ENCODE results near the gene HLA-DQA2.
"Not testable (repeated sequence)": the region's sequence is repeated elsewhere in the genome, so short reads cannot be mapped to it uniquely, and the experiment has no call there.

Gene HLA-DQA2

DNA sequence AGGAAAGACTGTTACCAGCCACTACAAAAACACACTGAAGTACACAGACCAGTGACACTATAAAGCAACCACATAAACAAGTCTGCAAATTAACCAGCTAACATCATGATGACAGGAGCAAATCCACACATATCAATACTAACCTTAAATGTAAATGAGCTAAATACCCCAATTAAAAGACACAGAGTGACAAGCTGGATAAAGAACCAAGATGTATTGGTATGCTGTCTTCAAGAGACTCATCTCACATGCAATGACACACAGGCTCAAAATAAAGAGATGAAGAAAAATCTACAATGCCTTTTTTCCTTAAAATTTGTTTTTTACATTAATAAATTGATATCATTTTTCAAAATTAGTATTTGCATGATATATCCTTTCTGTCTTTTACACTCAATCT is 41.7 kb downstream of the HLA-DQA2 start:
- DNase-seq: not testable (repeated sequence)

DNA sequence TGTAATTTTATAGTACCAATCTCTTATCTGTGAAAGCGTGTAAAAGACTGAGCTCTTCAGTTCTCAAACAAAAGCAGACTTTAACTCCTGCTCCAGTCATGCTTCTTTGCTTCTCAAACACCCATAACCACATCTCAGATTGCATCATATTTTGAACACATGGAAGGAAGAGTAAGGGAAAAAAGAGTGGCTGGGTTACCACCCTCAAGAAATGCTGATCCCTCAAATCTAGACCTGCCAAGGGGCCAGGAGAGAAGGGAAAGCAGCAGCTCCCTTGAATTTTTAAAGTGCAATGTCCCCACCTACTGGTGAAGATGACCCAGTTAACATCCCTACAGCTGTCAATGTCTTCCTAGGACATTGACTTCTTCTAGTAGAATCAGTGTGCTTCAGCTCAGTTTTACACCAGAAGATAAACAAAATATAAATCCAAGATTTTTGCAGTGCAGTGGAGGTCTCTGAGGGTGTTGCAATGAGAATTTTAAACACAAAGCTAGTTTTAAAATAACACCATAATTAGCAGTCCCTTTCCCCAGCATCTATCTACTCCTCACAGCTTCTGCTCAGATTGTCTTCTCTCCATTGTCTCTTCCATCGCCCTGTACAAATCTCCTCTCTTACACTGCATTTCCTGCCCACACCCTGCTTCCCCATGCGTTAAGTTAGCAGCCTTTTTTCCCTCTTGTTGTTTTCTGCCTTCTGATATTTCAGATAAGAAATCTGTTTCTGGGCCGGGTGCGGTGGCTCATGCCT is 44.8 kb downstream of the HLA-DQA2 start:
- DNase-seq: no peak

DNA sequence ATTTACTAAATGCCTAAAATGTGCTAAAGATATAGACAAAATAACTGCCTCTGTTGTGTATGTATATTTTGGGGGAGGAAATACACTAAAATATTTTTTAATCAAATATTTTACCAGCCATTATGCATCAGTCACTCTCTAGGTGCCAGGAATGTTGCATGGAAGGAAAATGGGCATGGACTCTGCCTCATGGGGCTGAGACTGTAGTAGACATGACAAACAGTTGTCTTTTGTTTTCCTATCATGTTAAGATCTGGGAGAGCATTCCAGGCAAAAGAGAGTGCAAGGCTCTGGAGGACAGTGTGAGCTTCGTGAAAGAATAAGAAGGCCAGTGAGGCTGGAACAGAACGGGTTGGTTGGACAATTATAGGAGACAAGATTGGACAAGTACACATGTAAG is 49.1 kb downstream of the HLA-DQA2 start:
- no peak for DNase-seq

DNA sequence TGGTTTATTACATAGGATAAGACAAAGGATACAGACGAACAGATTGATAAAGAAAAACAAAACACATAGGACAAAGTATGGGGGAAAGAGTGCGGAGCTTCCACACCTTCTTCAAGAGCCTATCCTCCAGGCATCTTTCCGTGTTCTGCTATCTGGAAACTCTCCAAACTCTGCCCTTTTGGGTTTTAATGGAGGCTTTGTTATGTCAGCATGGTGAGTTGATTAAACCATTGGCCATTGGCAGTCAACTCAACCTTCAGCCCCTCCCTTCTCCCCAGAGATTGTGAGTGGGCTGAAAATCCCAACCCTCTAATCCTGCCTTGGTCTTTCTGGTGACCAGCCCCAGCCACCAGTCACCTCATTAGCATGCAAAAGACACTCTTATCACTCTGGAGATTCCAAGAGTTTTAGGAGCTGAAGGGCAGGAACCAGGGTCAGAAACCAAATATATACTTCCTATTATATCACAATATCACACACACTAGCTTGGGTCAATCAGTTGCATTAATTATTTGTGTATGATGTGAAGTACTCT is 51.8 kb downstream of the HLA-DQA2 start:
- no peak for DNase-seq

DNA sequence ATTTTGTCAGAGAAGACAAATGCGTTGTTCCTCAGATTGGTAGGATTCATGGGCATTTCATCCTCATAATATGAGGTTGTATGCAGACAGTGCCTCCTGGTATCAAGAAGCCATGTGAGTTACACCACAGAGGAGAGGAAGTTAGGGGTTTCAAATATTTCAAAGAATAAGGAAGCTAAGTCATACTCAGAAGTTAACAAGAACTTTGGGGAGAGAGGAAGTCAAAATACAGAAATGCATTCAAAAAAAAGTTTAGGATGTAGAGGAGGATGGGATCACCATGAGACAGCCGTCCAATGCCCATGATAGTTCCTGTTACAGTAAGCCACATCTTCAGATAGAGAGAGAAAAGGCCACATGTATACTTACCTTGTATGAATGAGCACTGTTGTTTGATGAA is 53.3 kb downstream of the HLA-DQA2 start:
- no peak for DNase-seq

All from activated CD4-positive, CD25-positive, alpha-beta regulatory T cell (primary cell).